HEK293 (cell line): Measurements from ENCODE around the gene PKP2.

Experiments used
- CTCF ChIA-PET: fragments of 350-600 bp; formaldehyde crosslinking; extraction: SDS; loops from one replicate; lab custom pipeline; 2021; ENCODE audit warnings: antibody characterized with exemption; lab: Yijun Ruan, JAX
- POLR2A ChIA-PET: fragments of 300-600 bp; formaldehyde crosslinking; extraction: SDS; loops from one replicate; lab custom pipeline; 2020; ENCODE audit warnings: antibody characterized with exemption, inconsistent platforms; lab: Yijun Ruan, JAX
- H3K27ac ChIP-seq: fragments of 200-500 bp; sonication (Bioruptor generic); 2 replicates; pipeline ENCODE4 v1.5.1; 2014; ENCODE audit warnings: low read depth, low read length, control low read depth, inconsistent platforms; ENCODE audit errors: extremely low read depth
- H3K36me3 ChIP-seq, 2 experiments: fragments of 200-500 bp in 1 of 2; sonication (Bioruptor generic) in 1 of 2; 1 replicate in 1 of 2; 2 replicates in 1 of 2; pipeline ENCODE4 v1.5.1; 2014 to 2017; ENCODE audit warnings: inconsistent platforms in 2 of 2, low read length in 2 of 2; ENCODE audit not compliant: control insufficient read depth in 2 of 2, insufficient read depth in 1 of 2
- H3K4me1 ChIP-seq: fragments of 200-500 bp; sonication (Bioruptor generic); 2 replicates; pipeline ENCODE4 v1.5.1; 2014; ENCODE audit warnings: mild to moderate bottlenecking, low read length, inconsistent platforms; ENCODE audit not compliant: control insufficient read depth, insufficient read depth
- H3K4me3 ChIP-seq: 2 replicates; pipeline ENCODE4 v1.5.1; 2011; ENCODE audit warnings: low read depth, mild to moderate bottlenecking, control low read depth, low read length, moderate library complexity
- H3K9me3 ChIP-seq: fragments of 200-500 bp; sonication (Bioruptor generic); 2 replicates; pipeline ENCODE4 v1.5.1; 2014; ENCODE audit warnings: low read depth, low read length, inconsistent platforms; ENCODE audit not compliant: control insufficient read depth, insufficient read depth
- HOXA7 ChIP-seq: sonication (generic); formaldehyde crosslinking; IDR thresholded peaks from 2 replicates; pipeline ENCODE4 v1.8.1; 2022; ENCODE audit warnings: missing genetic modification reagents, borderline replicate concordance
- PRDM2 ChIP-seq: fragments of 450-650 bp; formaldehyde crosslinking; IDR thresholded peaks from 2 replicates; pipeline ENCODE4 v1.5.1; 2016; ENCODE audit warnings: missing biosample characterization, missing genetic modification characterization, borderline replicate concordance
- SCRT1 ChIP-seq: fragments of 450-650 bp; formaldehyde crosslinking; IDR thresholded peaks from 2 replicates; pipeline ENCODE4 v1.5.1; 2016; ENCODE audit warnings: missing biosample characterization, missing genetic modification characterization, borderline replicate concordance
- SP7 ChIP-seq: fragments of 450-650 bp; formaldehyde crosslinking; IDR thresholded peaks from 2 replicates; pipeline ENCODE4 v1.5.1; 2016; ENCODE audit warnings: missing biosample characterization, missing genetic modification characterization
- ZBTB17 ChIP-seq: fragments of 450-650 bp; formaldehyde crosslinking; IDR thresholded peaks from 2 replicates; pipeline ENCODE4 v1.5.1; 2016; ENCODE audit warnings: missing biosample characterization, missing genetic modification characterization
- ZBTB20 ChIP-seq: fragments of 450-650 bp; formaldehyde crosslinking; IDR thresholded peaks from 2 replicates; pipeline ENCODE4 v1.5.1; 2016; ENCODE audit warnings: missing biosample characterization, missing genetic modification characterization
- ZBTB8A ChIP-seq: fragments of 450-650 bp; formaldehyde crosslinking; IDR thresholded peaks from 2 replicates; pipeline ENCODE4 v1.5.1; 2016; ENCODE audit warnings: missing biosample characterization, missing genetic modification characterization
- ZEB2 ChIP-seq: fragments of 450-650 bp; formaldehyde crosslinking; IDR thresholded peaks from 2 replicates; pipeline ENCODE4 v1.5.1; 2016; ENCODE audit warnings: missing biosample characterization, missing genetic modification characterization
- ZFP69B ChIP-seq: fragments of 450-650 bp; formaldehyde crosslinking; IDR thresholded peaks from 2 replicates; pipeline ENCODE4 v1.5.1; 2016; ENCODE audit warnings: missing biosample characterization, missing genetic modification characterization
- ZNF133 ChIP-seq: fragments of 450-650 bp; formaldehyde crosslinking; IDR thresholded peaks from 2 replicates; pipeline ENCODE4 v1.5.1; 2016; ENCODE audit warnings: missing biosample characterization, missing genetic modification characterization
- ZNF157 ChIP-seq: fragments of 450-650 bp; formaldehyde crosslinking; IDR thresholded peaks from 2 replicates; pipeline ENCODE4 v1.5.1; 2016; ENCODE audit warnings: missing biosample characterization, missing genetic modification characterization
- ZNF184 ChIP-seq: fragments of 450-650 bp; IDR thresholded peaks from 2 replicates; pipeline ENCODE4 v1.5.1; 2018; ENCODE audit warnings: missing biosample characterization, mild to moderate bottlenecking, missing genetic modification characterization
- ZNF266 ChIP-seq: fragments of 450-650 bp; formaldehyde crosslinking; IDR thresholded peaks from 2 replicates; pipeline ENCODE4 v1.5.1; 2016; ENCODE audit warnings: missing biosample characterization, missing genetic modification characterization, low read depth
- ZNF274 ChIP-seq, 2 experiments: fragments of 200-500 bp in 1 of 2; fragments of 450-650 bp in 1 of 2; sonication (Bioruptor generic) in 1 of 2; formaldehyde crosslinking in 1 of 2; IDR thresholded peaks; 2 replicates each; pipeline versions ENCODE4 v1.5.1 to v1.6.1; 2014 to 2016; ENCODE audit warnings: borderline replicate concordance in 1 of 2, inconsistent platforms in 1 of 2, low read length in 1 of 2, missing biosample characterization in 1 of 2, missing genetic modification characterization in 1 of 2
- ZNF473 ChIP-seq: fragments of 450-650 bp; formaldehyde crosslinking; IDR thresholded peaks from 2 replicates; pipeline ENCODE4 v1.5.1; 2017; ENCODE audit warnings: missing biosample characterization, missing genetic modification characterization
- ZNF514 ChIP-seq: fragments of 450-650 bp; formaldehyde crosslinking; IDR thresholded peaks from 2 replicates; pipeline ENCODE4 v1.5.1; 2016; ENCODE audit warnings: missing biosample characterization, missing genetic modification characterization
- ZNF544 ChIP-seq: fragments of 450-650 bp; formaldehyde crosslinking; IDR thresholded peaks from 2 replicates; pipeline ENCODE4 v1.5.0; 2017; ENCODE audit warnings: missing biosample characterization, missing genetic modification characterization
- ZNF549 ChIP-seq: fragments of 450-650 bp; IDR thresholded peaks from 2 replicates; pipeline ENCODE4 v1.5.1; 2018; ENCODE audit warnings: missing biosample characterization, missing genetic modification characterization, mild to moderate bottlenecking, inconsistent platforms, moderate library complexity
- ZNF560 ChIP-seq: fragments of 450-650 bp; formaldehyde crosslinking; IDR thresholded peaks from 2 replicates; pipeline ENCODE4 v1.5.1; 2017; ENCODE audit warnings: missing biosample characterization, missing genetic modification characterization, borderline replicate concordance
- ZNF768 ChIP-seq: fragments of 450-650 bp; formaldehyde crosslinking; IDR thresholded peaks from 2 replicates; pipeline ENCODE4 v1.5.1; 2018; ENCODE audit warnings: missing biosample characterization, mild to moderate bottlenecking, missing genetic modification characterization
- TF ChIP-seq, protein P1 (sequence below): fragments of 450-650 bp; formaldehyde crosslinking; IDR thresholded peaks from 2 replicates; pipeline ENCODE4 v1.5.1; 2016; ENCODE audit warnings: missing biosample characterization, missing genetic modification characterization
- TF ChIP-seq, protein P2 (sequence below): fragments of 450-650 bp; formaldehyde crosslinking; IDR thresholded peaks from 2 replicates; pipeline ENCODE4 v1.5.1; 2016; ENCODE audit warnings: missing biosample characterization, missing genetic modification characterization
- TF ChIP-seq, protein P3 (sequence below): fragments of 450-650 bp; formaldehyde crosslinking; IDR thresholded peaks from 2 replicates; pipeline ENCODE4 v1.5.1; 2016; ENCODE audit warnings: missing biosample characterization, missing genetic modification characterization
- TF ChIP-seq, protein P4 (sequence below): fragments of 450-650 bp; formaldehyde crosslinking; IDR thresholded peaks from 2 replicates; pipeline ENCODE4 v1.5.1; 2017; ENCODE audit warnings: missing biosample characterization, missing genetic modification characterization

PKP2 gene

DNA sequence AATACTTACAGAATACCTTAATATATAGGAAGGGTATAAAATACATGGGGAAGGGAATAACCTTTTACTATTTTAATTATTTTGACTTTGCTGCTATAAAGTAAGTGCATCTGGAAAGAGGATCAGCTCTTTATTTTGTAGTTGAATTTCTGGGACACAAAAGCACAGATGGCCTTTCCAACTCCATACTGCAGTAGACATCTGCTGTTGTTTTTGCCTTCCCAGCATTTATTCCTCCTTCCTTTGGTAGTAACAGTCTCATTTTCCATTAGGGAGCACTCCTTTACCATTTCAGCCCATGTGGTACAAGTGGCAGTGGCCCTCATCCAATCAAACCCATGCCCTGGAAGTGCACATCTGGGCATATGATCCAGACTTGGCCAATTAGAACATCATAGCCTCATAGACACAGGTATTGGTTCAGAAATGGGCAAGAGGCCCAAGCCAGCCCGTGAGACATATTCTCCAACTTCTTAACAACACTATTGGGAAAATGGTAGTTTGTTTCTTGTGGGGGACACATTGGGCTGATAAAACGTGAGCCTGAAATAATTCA lies 76.1 kb downstream of the PKP2 start:
- CTCF ChIA-PET: interaction anchor here (0.5 kb wide), 1 partner anchor 40 kb away, joined by 3 read pairs; no protein-coding TSS in a partner anchor
- Histone ChIP-seq H3K27ac (no peak overlapping the region), H3K4me3 (no peak overlapping the region), H3K9me3 (no peaks in the 10 kb centered on the region), H3K36me3 (peaks cover 5 to 36% of the 10 kb centered on the region in 2 experiments; a peak in 2 of 3 replicates), H3K4me1 (no peaks in the 10 kb centered on the region)
- POLR2A ChIA-PET: no interaction called here
- TF ChIP-seq, protein P1, sequence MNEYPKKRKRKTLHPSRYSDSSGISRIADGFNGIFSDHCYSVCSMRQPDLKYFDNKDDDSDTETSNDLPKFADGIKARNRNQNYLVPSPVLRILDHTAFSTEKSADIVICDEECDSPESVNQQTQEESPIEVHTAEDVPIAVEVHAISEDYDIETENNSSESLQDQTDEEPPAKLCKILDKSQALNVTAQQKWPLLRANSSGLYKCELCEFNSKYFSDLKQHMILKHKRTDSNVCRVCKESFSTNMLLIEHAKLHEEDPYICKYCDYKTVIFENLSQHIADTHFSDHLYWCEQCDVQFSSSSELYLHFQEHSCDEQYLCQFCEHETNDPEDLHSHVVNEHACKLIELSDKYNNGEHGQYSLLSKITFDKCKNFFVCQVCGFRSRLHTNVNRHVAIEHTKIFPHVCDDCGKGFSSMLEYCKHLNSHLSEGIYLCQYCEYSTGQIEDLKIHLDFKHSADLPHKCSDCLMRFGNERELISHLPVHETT (tag by site-specific recombination): no peak
- TF ChIP-seq ZEB2 (tag by site-specific recombination): no peak
- no peak for TF ChIP-seq ZNF133
- no peak for TF ChIP-seq ZNF274 (IDR thresholded peaks at IDR 0.05; ENCODE audit: low read length)
- TF ChIP-seq ZNF274 (tag by site-specific recombination; IDR thresholded peaks at IDR 0.05; ENCODE audit: borderline replicate concordance): no peak
- no peak for TF ChIP-seq ZNF184 (tag by site-specific recombination)
- TF ChIP-seq ZFP69B (tag by site-specific recombination): no peak
- TF ChIP-seq ZNF549: no peak
- TF ChIP-seq ZBTB17 (tag by site-specific recombination): no peak
- TF ChIP-seq ZBTB8A (tag by site-specific recombination): no peak
- no peak for TF ChIP-seq ZNF544
- no peak for TF ChIP-seq ZNF514
- TF ChIP-seq ZNF473 (tag by site-specific recombination): no peak

GRCh38 chr12:32819424-32819823 lies 77.2 kb downstream of the PKP2 start:
- Histone ChIP-seq H3K27ac (no peak overlapping the region), H3K9me3 (no peaks in the 10 kb centered on the region), H3K36me3 (peaks cover 5 to 36% of the 10 kb centered on the region in 2 experiments; a peak in 2 of 3 replicates), H3K4me3 (no peak overlapping the region)
- TF ChIP-seq ZNF768 (tag by site-specific recombination) (no peak), SCRT1 (no peak), ZNF266 (no peak), ZNF549 (no peak), ZBTB20 (tag by site-specific recombination) (no peak), ZNF157 (tag by site-specific recombination) (no peak), ZNF560 (no peak), SP7 (no peak), HOXA7 (no peak), PRDM2 (tag by site-specific recombination) (no peak)
- TF ChIP-seq, protein P2, sequence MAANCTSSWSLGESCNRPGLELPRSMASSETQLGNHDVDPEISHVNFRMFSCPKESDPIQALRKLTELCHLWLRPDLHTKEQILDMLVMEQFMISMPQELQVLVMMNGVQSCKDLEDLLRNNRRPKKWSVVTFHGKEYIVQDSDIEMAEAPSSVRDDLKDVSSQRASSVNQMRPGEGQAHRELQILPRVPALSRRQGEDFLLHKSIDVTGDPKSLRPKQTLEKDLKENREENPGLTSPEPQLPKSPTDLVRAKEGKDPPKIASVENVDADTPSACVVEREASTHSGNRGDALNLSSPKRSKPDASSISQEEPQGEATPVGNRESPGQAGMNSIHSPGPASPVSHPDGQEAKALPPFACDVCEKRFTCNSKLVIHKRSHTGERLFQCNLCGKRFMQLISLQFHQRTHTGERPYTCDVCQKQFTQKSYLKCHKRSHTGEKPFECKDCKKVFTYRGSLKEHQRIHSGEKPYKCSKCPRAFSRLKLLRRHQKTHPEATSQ (tag by site-specific recombination): no peak
- TF ChIP-seq, protein P3, sequence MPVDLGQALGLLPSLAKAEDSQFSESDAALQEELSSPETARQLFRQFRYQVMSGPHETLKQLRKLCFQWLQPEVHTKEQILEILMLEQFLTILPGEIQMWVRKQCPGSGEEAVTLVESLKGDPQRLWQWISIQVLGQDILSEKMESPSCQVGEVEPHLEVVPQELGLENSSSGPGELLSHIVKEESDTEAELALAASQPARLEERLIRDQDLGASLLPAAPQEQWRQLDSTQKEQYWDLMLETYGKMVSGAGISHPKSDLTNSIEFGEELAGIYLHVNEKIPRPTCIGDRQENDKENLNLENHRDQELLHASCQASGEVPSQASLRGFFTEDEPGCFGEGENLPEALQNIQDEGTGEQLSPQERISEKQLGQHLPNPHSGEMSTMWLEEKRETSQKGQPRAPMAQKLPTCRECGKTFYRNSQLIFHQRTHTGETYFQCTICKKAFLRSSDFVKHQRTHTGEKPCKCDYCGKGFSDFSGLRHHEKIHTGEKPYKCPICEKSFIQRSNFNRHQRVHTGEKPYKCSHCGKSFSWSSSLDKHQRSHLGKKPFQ: no peak
- TF ChIP-seq, protein P4, sequence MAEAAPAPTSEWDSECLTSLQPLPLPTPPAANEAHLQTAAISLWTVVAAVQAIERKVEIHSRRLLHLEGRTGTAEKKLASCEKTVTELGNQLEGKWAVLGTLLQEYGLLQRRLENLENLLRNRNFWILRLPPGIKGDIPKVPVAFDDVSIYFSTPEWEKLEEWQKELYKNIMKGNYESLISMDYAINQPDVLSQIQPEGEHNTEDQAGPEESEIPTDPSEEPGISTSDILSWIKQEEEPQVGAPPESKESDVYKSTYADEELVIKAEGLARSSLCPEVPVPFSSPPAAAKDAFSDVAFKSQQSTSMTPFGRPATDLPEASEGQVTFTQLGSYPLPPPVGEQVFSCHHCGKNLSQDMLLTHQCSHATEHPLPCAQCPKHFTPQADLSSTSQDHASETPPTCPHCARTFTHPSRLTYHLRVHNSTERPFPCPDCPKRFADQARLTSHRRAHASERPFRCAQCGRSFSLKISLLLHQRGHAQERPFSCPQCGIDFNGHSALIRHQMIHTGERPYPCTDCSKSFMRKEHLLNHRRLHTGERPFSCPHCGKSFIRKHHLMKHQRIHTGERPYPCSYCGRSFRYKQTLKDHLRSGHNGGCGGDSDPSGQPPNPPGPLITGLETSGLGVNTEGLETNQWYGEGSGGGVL (tag by site-specific recombination): no peak
- TF ChIP-seq, all 188 proteins: peak for 0
- ChIA-PET CTCF (no interaction called here), POLR2A (interaction anchor here (1.2 kb wide), 1 partner anchor 1070 kb away, joined by 3 read pairs; no protein-coding TSS in a partner anchor)
- no peaks in the 10 kb centered on the region for H3K4me1 ChIP-seq
